WI38 (cell line): ENCODE measurements around the gene COASY.

Experiments used
- H3K4me3 ChIP-seq: 2 replicates; pipeline ENCODE4 v1.5.1; 2011; ENCODE audit warnings: low read depth, mild to moderate bottlenecking, control low read depth, low read length
- CTCF ChIP-seq: IDR thresholded peaks from 2 replicates; pipeline ENCODE4 v1.5.1; 2012; ENCODE audit warnings: low read depth, mild to moderate bottlenecking, control low read depth, low read length

Gene COASY

DNA sequence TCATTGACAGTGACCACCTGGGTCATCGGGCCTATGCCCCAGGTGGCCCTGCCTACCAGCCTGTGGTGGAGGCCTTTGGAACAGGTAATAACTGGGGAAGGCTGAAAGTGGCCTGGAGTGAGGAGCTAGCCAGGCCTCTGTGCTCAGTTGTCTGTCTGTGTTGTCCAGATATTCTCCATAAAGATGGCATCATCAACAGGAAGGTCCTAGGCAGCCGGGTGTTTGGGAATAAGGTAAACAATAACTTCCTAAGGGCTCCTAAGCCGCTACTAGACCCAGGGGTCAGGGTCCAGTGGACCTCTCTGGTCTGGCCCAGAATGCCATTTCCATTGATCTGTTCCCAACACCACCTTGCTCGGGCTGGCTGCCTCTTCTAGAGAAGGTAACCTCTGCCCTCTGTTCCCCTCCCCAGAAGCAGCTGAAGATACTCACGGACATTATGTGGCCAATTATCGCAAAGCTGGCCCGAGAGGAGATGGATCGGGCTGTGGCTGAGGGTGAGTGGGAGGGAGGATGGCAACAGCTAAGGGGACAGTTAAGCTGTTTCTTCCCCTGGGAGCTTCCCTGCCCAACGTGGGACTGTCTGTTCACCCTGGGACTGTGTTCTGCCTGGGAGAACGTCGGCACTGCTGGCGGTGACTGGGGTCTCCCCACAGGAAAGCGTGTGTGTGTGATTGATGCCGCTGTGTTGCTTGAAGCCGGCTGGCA is 3.0 kb downstream of the COASY start:
- no peak for TF ChIP-seq CTCF
- no peak overlapping the region for H3K4me3 ChIP-seq

- H3K4me3 ChIP-seq = no peak overlapping the region
- no peak for TF ChIP-seq CTCF
Measured at GRCh38 chr17:42565523-42566214, 3.7 kb downstream of the COASY start.

GRCh38 chr17:42566215-42566882 is 4.4 kb downstream of the COASY start:
- no peak for TF ChIP-seq CTCF
- peak overlapping the region; percentile 84 for H3K4me3 ChIP-seq

DNA sequence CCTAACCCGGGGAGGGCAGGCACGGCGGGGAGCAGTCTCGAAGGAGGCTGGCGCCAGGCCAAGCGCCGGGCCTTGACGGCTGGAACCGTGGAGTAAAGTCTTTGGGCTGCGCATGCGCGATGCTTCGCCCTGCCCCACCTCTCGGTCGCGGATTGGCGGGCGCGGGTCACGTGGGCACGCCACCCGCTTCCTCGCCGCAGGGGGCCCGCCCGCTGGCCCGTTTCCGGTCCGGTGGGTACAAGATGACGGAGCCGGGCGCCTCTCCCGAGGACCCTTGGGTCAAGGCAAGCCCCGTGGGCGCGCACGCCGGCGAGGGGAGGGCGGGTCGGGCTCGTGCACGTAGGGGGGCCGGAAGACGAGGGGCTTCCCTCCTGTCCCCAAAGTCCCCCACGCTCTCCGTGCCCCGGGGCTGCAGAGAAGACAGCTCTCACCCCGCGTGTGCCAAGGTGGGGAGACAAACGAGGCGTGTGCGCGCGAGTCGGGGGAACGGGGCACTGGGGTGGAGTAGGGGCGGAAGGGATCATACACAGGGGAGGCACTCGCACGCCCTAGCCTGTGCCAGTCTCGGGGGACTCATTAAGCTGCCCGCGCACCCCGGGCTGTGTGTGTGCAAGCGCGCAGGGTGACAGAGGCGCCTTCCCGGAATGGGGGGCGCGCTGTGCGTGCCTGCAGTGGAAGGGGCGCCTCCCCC is 5.1 kb downstream of the COASY start, which contains the start of gene MLX:
MLX (plus strand) TSS at position 218 of the 691 bp plus-strand sequence; CDS start at position 243, 25 bp downstream.
- H3K4me3 ChIP-seq = peak within 1 kb of the TSS; percentile 84
- TF ChIP-seq CTCF = no peak

DNA sequence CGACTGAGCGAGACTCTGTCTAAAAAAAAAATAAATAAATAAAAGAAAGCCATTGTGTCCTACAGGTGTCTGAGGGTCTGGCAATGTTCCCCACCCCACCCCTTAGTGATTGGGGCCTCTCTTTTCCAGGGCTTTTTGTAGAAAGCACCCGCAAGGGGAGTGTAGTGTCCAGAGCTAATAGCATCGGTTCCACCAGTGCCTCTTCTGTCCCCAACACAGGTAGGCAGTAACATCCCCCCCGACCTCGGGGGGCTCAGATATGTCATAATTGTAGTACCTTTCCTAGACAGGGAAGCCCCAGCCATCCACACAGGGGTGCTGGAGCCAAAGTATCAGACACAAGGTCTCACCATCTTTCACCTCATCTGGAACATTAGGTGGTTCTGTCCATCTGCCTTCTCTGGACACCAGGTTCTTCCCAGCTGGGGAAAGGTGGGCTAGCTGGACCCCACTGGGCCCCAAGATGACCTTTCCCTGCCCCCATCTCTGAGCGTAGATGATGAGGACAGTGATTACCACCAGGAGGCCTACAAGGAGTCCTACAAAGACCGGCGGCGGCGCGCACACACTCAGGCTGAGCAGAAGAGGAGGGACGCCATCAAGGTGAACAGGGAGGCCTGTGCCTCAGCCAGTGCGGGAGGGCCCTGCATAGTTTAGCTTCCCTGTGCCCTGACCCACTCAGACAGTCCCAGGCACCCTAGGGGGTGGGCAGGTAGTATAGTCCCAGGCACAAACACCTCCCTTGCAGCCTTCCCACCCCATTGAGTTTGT is 6.6 kb downstream of the COASY start:
- H3K4me3 ChIP-seq = no peak overlapping the region
- no peak for TF ChIP-seq CTCF

- no peak overlapping the region for H3K4me3 ChIP-seq
- no peak for TF ChIP-seq CTCF
Measured at GRCh38 chr17:42571435-42572225, 9.7 kb downstream of the COASY start.
